Thymus (tissue), 11 donors: ENCODE measurements around the gene MTG1. TPM values are rescaled to one million over a fixed set of nuclear protein-coding genes. Genes with fewer than 3 reads are reported as not detected.

Source experiments
- DNase-seq, 9 donors: peaks; one replicate each; pipeline ENCODE4 v3.0.0-alpha.2; 2013; ENCODE audit warnings: low spot score in 9 of 9, low read depth in 6 of 9, missing footprints in 1 of 9
- H3K27ac ChIP-seq, 2 donors: one replicate each; pipeline ENCODE4 v1.5.1; 2013; ENCODE audit warnings: control low read depth in 1 of 2, low read depth in 1 of 2, low read length in 1 of 2, mild to moderate bottlenecking in 1 of 2, moderate library complexity in 1 of 2
- H3K27me3 ChIP-seq, 2 donors: one replicate each; pipeline ENCODE4 v1.5.1; 2013; ENCODE audit warnings: low read length in 1 of 2; ENCODE audit not compliant: control insufficient read depth in 2 of 2, insufficient read depth in 1 of 2
- H3K36me3 ChIP-seq, 2 donors: one replicate each; pipeline ENCODE4 v1.5.1; 2013; ENCODE audit warnings: low read length in 1 of 2, mild to moderate bottlenecking in 1 of 2, moderate library complexity in 1 of 2; ENCODE audit not compliant: control insufficient read depth in 2 of 2, insufficient read depth in 2 of 2
- H3K4me1 ChIP-seq, 2 donors: one replicate each; pipeline ENCODE4 v1.5.1; 2013; ENCODE audit warnings: low read length in 2 of 2; ENCODE audit not compliant: control insufficient read depth in 2 of 2, insufficient read depth in 2 of 2
- H3K4me3 ChIP-seq, 2 donors: one replicate each; pipeline ENCODE4 v1.5.1; 2013; ENCODE audit warnings: low read length in 2 of 2, control low read depth in 1 of 2, mild to moderate bottlenecking in 1 of 2
- H3K9me3 ChIP-seq, 2 donors: one replicate each; pipeline ENCODE4 v1.5.1; 2013; ENCODE audit warnings: low read length in 1 of 2, mild to moderate bottlenecking in 1 of 2; ENCODE audit not compliant: control insufficient read depth in 2 of 2, insufficient read depth in 1 of 2
- WGBS: extraction: QIAGEN DNeasy Blood & Tissue Kit; methylation state at CpG from one replicate; pipeline ENCODE4 v1.1.7; 2013; 5-methylcytosine and 5-hydroxymethylcytosine counted together
- polyA plus RNA-seq: library from polyadenylated mRNA; stranded (reverse); fragments of 200-250 nt; gene quantifications from one replicate; pipeline ENCODE4 v1.2.3, GENCODE V29; 2013
- total RNA-seq: library from RNA; stranded (reverse); fragments of 120-200 nt; gene quantifications from one replicate; pipeline ENCODE4 v1.2.4, GENCODE V29; 2013
- donor health status: healthy.

MTG1 gene
- total and polyA plus RNA-seq, 2 donors: 22.7 to 59.4 TPM

DNA sequence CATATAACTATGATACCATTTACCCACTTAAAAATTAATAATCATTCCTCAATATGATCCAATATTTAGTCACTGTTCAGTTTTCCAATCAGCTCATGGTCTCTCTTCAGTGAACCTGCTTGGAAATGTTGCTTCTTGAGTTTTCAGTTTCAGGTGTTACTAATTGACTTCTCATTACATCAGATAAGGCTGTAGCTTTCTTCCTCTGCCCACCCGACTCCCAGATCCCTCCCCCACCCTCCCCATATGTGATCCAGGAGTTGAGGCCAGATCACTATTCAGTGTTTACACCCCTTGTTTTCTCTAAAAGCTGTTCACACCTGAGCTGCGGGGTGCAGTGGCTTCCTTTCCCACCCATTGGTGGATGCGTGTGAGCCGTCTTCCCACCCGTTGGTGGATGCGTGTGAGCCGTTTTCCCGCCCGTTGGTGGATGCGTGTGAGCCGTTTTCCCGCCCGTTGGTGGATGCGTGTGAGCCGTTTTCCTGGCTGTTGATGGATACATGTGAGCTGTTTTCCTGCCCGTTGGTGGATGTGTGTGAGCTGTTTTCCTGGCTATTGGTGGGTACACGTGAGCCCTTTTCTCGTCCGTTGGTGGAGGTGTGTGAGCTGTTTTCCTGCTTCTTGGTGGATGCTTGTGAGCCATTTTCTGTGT is 3.2 kb upstream of the MTG1 start:
- Histone ChIP-seq H3K27ac (peak overlapping the region; percentile 15 to 81), H3K4me1 (peaks cover 11 to 40% of the 10 kb centered on the region in 2 donors), H3K36me3 (peaks cover under 1 to 2% of the 10 kb centered on the region in 2 donors), H3K27me3 (no peaks in the 10 kb centered on the region), H3K9me3 (no peaks in the 10 kb centered on the region), H3K4me3 (no peak overlapping the region)
- WGBS: 96% methylated on average over 19 of the region's 19 CpGs
- no peak for DNase-seq

DNA sequence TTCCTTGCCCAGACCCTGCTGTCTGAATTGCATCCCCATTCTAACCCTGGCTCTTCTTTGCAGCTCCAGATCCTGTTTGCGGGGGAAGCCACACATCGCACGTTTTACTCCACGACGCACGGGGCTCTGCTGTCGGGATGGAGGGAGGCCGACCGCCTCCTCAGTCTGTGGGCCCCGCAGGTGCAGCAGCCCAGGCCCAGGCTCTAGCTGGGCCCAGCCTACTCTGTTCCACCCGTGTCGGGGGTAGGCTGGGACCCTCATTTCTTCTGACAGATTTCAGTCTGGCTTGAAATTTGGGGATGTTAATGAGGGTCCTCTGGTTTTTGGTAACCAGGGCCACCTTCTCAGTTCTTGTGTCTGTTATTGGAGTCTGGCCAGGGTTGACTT is 2.7 kb upstream of the MTG1 start:
- no peak for DNase-seq
- H3K9me3 ChIP-seq: no peaks in the 10 kb centered on the region
- no peak overlapping the region for H3K4me3 ChIP-seq
- 98% methylated on average over 12 of the region's 12 CpGs for WGBS
- no peak overlapping the region for H3K27ac ChIP-seq
- peaks cover 11 to 40% of the 10 kb centered on the region in 2 donors for H3K4me1 ChIP-seq
- no peaks in the 10 kb centered on the region for H3K27me3 ChIP-seq
- H3K36me3 ChIP-seq: peaks cover 6 to 7% of the 10 kb centered on the region in 2 donors

DNA sequence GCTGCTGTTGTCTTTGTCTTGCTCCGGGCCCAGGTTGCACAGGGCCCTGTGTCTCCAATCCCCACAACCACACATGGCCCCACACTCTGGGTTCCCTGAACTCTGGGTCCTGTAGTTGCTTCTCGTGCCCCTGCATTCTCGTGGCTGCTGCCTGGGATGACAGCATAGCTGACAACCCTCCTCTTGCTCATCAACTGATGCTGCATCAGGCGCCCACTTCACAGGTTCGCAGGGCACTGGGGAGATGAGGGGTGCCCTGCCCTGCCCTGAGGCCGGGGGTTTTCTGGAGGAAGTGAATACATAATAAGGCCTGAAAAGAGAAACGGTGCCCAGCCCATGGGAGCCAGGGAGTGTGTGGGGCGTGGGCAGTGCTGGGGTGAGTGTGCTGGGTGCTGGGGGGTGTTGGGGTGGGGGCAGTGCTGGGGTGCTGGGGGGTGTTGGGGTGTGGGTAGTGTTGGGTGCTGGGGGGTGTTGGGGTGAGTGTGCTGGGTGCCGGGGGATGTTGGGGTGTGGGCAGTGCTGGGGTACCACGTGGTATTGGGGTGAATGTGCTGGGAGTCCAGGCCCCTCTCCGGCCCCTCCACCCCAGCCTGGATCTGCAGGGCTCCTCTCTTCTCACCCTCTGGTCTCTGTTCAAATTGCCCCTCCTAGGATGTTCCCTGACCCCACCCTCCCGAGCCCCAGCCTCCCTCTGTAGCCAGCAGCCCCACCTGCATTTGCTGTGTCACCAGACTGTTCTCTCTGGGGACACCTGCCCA is 2.0 kb upstream of the MTG1 start:
- Histone ChIP-seq H3K36me3 (peaks cover 11 to 13% of the 10 kb centered on the region in 2 donors), H3K27me3 (no peaks in the 10 kb centered on the region), H3K4me3 (no peak overlapping the region), H3K9me3 (no peaks in the 10 kb centered on the region), H3K27ac (no peak overlapping the region), H3K4me1 (peaks cover 11 to 40% of the 10 kb centered on the region in 2 donors)
- no peak for DNase-seq
- 95% methylated on average over 12 of the region's 12 CpGs for WGBS

DNA sequence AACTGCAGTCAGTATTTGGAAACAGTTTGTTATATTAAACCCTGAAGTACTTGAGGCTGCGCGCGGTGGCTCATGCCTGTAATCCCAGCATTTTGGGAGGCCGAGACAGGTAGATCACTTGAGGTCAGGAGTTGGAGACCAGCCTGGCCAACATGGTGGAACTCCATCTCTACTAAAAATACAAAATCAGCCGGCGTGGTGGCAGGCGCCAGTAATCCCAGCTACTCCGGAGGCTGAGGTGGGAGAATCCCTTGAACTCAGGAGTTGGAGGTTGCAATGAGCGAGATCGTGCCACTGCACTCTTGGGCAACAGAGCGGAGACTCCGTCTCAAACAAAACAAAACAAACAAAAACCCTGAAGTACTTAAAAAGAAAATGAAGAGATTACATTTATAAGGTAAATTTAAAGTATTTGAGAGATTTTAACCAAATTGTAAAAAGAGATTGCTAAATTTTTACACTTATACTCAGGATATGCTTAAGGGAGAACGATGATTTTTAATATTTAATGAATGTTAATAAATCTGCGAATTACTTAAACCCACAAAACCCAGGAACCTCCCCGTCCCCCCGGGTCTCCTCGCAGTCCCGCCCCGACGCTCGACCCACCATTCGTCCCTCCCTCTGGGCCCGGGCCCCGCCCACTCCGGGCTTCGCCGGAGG is 425 bp upstream of the MTG1 start:
- no peaks in the 10 kb centered on the region for H3K27me3 ChIP-seq
- H3K27ac ChIP-seq: peak overlapping the region in 1 of 2 donors; percentile 38
- peak in 1 of 9 donors; percentile 61 for DNase-seq
- H3K4me3 ChIP-seq: peak overlapping the region; percentile 74 to 87
- H3K9me3 ChIP-seq: no peaks in the 10 kb centered on the region
- 39% methylated on average over 27 of the region's 27 CpGs for whole genome bisulfite sequencing
- H3K36me3 ChIP-seq: peaks cover 18 to 21% of the 10 kb centered on the region in 2 donors
- H3K4me1 ChIP-seq: peaks cover 11 to 37% of the 10 kb centered on the region in 2 donors

DNA sequence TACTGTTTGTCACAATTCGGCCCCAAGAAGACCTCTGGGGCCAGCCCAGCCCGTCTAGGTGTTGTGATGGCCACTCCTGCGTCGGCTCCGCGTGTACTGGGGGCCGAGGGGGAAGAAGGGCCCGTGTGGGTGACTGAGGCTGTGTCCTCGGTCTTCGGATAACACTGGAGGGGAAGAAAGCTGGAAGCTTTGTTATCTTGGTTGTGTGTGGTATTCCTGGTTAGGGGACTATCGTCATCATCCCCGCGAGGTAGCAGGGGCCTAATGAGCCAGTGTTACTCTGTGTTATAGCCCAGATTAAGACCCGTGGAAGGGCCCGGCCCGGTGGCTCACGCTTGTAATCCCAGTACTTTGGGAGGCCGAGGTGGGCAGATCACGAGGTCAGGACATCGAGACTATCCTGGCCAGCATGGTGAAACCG is 854 bp downstream of the MTG1 start:
- Histone ChIP-seq H3K27me3 (no peaks in the 10 kb centered on the region), H3K9me3 (no peaks in the 10 kb centered on the region), H3K36me3 (peaks cover 30 to 31% of the 10 kb centered on the region in 2 donors), H3K27ac (no peak overlapping the region), H3K4me1 (peaks cover 4 to 25% of the 10 kb centered on the region in 2 donors), H3K4me3 (peak overlapping the region; percentile 74 to 87)
- no peak for DNase-seq
- WGBS: 44% methylated on average over 21 of the region's 21 CpGs

DNA sequence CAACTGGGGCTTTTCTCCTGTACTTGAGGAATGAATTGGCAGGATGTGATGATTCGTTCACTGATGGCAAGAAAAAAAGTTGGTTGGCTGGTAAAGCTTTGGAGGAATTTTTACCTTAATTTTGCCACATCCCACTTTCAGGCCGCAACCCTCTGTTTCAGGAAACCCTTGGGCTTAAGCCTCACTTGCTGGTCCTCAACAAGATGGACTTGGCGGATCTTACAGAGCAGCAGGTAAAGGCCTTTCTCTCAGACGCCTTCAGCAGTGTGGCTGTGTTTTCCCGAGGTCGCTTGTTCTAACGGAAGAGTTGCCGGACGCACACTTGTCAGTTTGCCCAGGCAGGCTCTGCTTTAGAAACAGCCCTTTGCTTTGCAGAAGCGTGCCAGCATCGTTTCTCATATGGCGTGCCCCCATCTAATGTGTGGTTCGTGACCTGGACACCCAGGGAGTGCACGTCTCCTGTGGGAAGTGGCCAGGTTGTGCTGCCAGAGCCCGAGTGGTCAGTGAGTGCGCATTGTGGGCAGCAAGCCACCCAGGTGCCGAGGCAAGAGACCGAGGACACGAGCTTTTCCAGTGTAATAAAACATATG is 2.2 kb downstream of the MTG1 start:
- Histone ChIP-seq H3K4me3 (no peak overlapping the region), H3K36me3 (peaks cover 36 to 42% of the 10 kb centered on the region in 2 donors), H3K27me3 (no peaks in the 10 kb centered on the region), H3K27ac (no peak overlapping the region), H3K4me1 (peaks cover 4 to 17% of the 10 kb centered on the region in 2 donors), H3K9me3 (no peaks in the 10 kb centered on the region)
- DNase-seq: no peak
- WGBS: 98% methylated on average over 19 of the region's 19 CpGs

DNA sequence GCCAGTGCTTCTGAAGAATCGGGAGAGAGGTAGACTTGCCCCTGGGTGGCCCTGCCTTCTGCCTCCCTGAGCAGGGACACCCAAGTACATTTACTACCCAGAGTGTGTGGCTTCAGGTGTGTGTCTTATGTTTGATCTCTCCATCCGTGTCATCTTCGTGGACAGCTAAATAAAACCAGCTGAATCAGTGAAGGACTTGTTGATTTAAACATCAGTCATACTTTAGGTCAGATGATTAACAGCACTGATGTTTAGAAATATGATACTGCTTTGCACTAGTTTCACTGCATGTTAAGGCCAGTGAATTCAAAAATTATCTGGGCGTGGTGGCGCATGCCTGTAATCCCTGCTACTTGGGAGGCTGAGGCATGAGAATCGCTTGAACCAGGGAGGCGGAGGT is 4.0 kb downstream of the MTG1 start:
- 97% methylated on average over 7 of the region's 7 CpGs for WGBS
- Histone ChIP-seq H3K4me3 (no peak overlapping the region), H3K27ac (no peak overlapping the region), H3K36me3 (peaks cover 51 to 58% of the 10 kb centered on the region in 2 donors), H3K4me1 (peaks cover 4 to 17% of the 10 kb centered on the region in 2 donors), H3K27me3 (no peaks in the 10 kb centered on the region), H3K9me3 (no peaks in the 10 kb centered on the region)
- no peak for DNase-seq

DNA sequence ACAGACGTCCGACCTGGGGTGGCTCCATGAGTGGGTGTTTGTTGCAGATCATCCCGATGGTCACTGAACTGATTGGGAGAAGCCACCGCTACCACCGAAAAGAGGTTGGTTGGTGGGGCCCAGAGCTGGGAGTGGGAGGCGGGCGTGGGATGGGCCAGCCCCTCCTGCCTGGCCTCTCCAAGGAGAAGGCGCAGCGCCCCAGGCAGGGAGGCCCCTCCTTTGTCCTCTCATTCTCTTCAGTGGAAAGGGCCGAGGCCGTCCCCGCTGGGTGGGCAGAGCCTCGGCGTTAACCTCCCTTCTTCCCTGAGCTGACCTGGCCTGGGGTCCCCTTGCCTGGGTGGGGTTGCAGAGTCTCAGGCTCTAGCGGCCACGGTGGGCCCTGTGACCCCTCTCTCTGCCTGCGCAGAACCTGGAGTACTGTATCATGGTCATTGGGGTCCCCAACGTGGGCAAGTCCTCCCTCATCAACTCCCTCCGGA is 5.2 kb downstream of the MTG1 start:
- DNase-seq: no peak
- 98% methylated on average over 19 of the region's 19 CpGs for WGBS

More for the DNA sequence above, 5.2 kb downstream of the MTG1 start:
- peaks cover 4 to 13% of the 10 kb centered on the region in 2 donors for H3K4me1 ChIP-seq
- peaks cover 56 to 64% of the 10 kb centered on the region in 2 donors for H3K36me3 ChIP-seq
- no peak overlapping the region for H3K27ac ChIP-seq
- no peaks in the 10 kb centered on the region for H3K27me3 ChIP-seq
- no peaks in the 10 kb centered on the region for H3K9me3 ChIP-seq
- no peak overlapping the region for H3K4me3 ChIP-seq
